Neural cell (in vitro differentiated cells): Measurements from ENCODE around the gene EGFL8.

Source experiments
- CTCF ChIP-seq: fragments of 450-650 bp; IDR thresholded peaks from 2 replicates; pipeline ENCODE4 v1.5.1; 2014; ENCODE audit warnings: antibody characterized with exemption, mild to moderate bottlenecking, moderate library complexity; ENCODE audit not compliant: poor library complexity, severe bottlenecking
- TAF1 ChIP-seq: IDR thresholded peaks from 2 replicates; pipeline ENCODE4 v1.6.1; 2012; ENCODE audit warnings: low read depth

DNA sequence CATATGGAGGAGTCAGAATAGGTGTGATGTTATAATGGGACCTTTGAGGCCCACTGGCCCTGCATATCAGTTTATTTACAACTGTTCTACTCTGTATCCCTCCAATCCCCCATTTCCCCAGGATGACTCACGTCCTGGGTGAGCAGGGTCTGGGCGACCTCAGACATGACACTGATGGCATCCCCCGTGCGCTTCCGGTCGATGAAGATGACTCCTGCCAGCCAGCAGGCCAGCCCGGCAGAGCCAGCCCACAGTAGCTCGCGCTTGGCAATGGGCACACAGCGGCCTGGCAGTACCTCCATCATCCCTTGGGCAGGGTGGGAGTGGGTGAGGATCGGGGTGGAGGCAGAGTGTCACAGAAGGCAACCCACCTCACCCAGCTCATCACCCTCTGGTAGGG lies 5.9 kb downstream of the EGFL8 start:
- TF ChIP-seq TAF1 (no peak), CTCF (no peak)
